HFF-Myc (cell line): Measurements from ENCODE around the gene PPARA.
A peak's percentile ranks its signal among the peaks of the same experiment; 100 is the strongest.

ENCODE experiments used
- DNase-seq: peaks from one replicate; pipeline ENCODE4 v3.0.0-alpha.2; 2011; ENCODE audit warnings: low read depth; ENCODE audit errors: extremely low read depth
- H3K4me3 ChIP-seq: replicated peaks from 2 replicates; pipeline ENCODE4 v1.5.1; 2011; ENCODE audit warnings: low read depth, mild to moderate bottlenecking, control low read depth, low read length
- TF ChIP-seq, protein P1 (sequence below): IDR thresholded peaks from 2 replicates; pipeline ENCODE4 v1.5.1; 2012; ENCODE audit warnings: mild to moderate bottlenecking, low read depth, low read length, control low read depth; ENCODE audit errors: missing control alignments

The PPARA gene

DNA sequence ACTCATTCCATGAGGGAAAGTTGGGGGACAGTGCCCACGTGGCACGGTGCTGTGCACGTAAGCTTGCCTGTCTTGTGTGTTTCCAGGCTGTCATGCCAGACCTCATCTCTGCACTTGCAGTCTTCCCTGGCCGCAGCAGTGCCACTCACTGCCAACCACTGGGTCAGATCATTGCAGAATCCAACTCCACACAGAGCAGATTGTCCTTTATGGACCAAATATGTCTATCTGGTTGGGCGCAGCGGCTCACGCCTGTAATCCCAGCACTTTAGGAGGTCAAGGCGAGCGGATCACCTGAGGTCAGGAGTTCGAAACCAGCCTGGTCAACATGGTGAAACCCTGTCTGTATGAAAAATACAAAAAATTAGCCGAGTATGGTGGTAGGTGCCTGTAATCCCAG, 4.4 kb upstream of the PPARA start:
- no peak for DNase-seq
- TF ChIP-seq, protein P1, sequence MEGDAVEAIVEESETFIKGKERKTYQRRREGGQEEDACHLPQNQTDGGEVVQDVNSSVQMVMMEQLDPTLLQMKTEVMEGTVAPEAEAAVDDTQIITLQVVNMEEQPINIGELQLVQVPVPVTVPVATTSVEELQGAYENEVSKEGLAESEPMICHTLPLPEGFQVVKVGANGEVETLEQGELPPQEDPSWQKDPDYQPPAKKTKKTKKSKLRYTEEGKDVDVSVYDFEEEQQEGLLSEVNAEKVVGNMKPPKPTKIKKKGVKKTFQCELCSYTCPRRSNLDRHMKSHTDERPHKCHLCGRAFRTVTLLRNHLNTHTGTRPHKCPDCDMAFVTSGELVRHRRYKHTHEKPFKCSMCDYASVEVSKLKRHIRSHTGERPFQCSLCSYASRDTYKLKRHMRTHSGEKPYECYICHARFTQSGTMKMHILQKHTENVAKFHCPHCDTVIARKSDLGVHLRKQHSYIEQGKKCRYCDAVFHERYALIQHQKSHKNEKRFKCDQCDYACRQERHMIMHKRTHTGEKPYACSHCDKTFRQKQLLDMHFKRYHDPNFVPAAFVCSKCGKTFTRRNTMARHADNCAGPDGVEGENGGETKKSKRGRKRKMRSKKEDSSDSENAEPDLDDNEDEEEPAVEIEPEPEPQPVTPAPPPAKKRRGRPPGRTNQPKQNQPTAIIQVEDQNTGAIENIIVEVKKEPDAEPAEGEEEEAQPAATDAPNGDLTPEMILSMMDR = no peak

DNA sequence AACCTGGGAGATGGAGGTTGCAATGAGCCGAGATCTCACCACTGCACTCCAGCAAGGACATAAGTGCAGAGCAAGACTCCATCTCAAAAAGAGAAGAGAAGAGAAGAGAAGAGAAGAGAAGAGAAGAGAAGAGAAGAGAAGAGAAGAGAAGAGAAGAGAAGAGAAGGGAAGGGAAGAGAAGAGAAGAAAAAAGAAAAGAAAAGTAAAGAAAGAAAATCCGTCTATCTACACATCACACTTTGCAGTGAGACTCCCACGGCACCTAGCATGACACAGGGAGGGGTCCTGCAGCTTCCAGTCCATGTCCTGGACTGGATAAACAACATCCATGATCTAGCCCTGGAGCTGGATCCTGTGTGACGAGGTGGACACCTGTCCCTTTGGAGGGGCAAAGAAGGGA, 4.0 kb upstream of the PPARA start:
- no peak overlapping the region for H3K4me3 ChIP-seq
- TF ChIP-seq, protein P1 = no peak
- no peak for DNase-seq

More for the DNA sequence above, 4.4 kb upstream of the PPARA start:
- H3K4me3 ChIP-seq = no peak overlapping the region

DNA sequence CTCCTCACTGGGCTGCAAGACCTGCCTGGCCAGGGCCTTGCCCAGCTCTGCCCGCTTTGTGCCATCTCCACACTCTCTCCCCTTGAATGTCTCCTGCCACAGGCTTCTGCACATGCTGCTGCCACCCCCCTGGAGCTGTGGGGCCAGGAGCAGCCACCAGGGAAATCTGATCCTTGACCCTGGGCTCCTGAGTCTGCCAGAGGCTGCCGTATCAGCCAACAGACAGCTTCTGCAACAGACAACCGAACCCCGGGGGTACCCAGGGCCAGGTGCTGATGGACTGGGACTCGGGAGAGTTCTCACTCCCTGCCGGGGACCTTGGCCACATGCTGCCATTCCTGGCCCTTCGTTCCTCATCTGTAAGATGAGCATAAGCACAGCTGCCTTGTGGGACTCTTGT, 3.3 kb upstream of the PPARA start:
- TF ChIP-seq, protein P1 = no peak
- DNase-seq = no peak
- no peak overlapping the region for H3K4me3 ChIP-seq

DNA sequence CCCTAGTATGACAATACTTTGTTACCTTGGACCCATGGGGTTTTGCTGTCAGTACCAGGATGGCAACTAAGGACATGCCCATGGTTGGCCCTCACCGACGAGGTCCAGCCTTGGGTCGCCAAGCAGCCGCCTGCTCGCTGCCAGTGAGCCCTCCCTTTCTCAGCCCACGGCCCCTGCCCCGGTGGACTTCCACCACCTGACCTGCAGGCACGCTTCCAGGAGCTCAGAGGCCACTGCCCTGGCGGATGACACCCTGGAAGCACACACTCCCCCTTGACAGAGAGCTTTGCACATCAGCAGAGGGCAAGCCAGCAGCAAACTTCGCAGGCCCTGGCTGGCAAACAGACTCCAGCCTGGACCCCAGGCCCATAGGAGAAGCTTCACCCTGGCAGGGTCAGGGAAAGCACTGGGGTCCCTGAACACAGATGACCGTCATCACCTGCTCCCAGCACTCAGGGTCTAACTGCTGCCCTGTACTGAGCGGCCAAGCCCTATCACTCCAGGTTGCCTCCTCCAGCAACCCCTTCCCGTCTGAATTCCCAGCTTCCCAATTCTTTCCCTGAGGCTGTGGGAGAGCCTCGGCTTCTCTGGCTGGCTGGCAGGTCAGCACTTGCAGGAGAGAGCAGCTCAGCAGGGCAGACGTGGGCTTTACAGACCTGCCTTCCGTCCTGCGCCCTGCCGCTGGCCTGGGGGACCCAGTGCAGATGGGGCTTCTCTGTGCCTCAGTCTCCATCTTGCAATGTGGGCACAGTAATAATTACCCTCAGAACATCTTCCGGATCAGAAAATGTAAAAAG, 2.7 kb upstream of the PPARA start:
- no peak overlapping the region for H3K4me3 ChIP-seq
- DNase-seq = no peak
- TF ChIP-seq, protein P1 = no peak

DNA sequence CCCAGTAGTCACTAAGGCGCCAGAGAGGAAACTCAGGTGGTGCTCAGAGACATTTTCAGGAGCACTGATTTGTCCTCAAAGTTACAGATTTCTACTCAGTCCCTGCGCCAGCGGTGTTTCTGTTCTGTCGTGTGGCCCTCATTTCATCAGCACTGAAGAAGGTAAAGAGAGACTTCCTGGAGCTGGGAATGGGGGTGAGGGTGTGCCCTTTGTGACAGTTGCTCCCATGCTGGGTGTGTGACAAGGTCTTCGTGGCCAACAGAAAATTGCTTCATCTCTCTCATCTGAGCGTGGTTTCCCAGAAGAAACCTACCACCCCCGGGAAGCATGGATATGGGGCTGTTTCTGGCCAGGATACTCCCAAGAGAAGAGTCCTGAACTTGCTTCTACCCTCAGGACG, 2.0 kb upstream of the PPARA start:
- no peak overlapping the region for H3K4me3 ChIP-seq
- TF ChIP-seq, protein P1 = no peak
- no peak for DNase-seq

DNA sequence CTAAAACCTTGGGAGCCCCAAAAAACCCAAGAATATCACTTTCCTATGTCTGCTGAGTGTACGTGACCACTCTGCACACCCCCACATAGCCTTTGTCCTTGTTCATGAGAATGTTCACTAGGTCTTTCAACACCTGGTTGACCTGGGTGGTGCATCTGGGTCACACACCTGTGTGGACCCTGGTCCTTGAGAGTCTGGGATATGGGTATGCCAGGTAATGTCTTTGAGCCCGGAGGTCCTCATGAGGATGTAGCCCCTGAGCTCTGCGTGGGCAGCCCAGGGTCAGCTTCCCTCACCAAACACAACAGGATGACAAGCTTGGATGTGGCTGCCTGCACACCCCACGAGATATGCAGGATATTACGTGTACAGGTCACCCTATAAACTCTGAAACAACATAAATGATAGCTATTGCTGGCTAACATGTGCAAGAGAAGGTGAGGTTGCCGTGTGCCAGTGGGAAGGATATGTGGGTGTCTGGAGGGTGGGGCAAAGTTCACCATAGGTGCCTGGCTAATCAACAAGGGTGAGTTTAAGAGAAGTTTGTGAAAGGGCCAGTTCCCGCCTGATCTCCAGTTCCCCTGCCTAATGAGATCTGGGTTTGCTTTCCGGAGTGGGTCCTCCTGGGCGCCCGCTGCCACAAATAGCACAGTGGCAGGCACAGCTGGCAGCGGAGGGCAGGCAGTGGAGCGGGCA, 1.4 kb upstream of the PPARA start:
- peak overlapping the region; percentile 48 for H3K4me3 ChIP-seq
- TF ChIP-seq, protein P1 = no peak
- no peak for DNase-seq
